HepG2 (cell line): ENCODE results near the gene SH2B2. TPM values are rescaled to one million over a fixed set of nuclear protein-coding genes. Genes with fewer than 3 reads are reported as not detected.
A peak's percentile ranks its signal among the peaks of the same experiment; 100 is the strongest.

Experiments
- BHLHE40 ChIP-seq: IDR thresholded peaks from 2 replicates; pipeline ENCODE4 v1.6.1; 2011; ENCODE audit warnings: low read length, improper control_type of control experiment
- CTCF ChIP-seq: sonication (generic); formaldehyde crosslinking; IDR thresholded peaks from 2 replicates; pipeline ENCODE4 v1.5.0; 2020; ENCODE audit warnings: mild to moderate bottlenecking, missing genetic modification reagents, moderate library complexity
- DRAP1 ChIP-seq: IDR thresholded peaks from 2 replicates; pipeline ENCODE4 v1.6.1; 2016; ENCODE audit warnings: missing genetic modification reagents, missing compliant biosample characterization
- ELF1 ChIP-seq: sonication (generic); formaldehyde crosslinking; IDR thresholded peaks from 2 replicates; pipeline ENCODE4 v1.4.0; 2020; ENCODE audit warnings: missing genetic modification reagents
- HIVEP1 ChIP-seq: sonication (generic); formaldehyde crosslinking; IDR thresholded peaks from 2 replicates; pipeline ENCODE4 v1.4.0; 2020; ENCODE audit warnings: mild to moderate bottlenecking, missing genetic modification reagents
- KMT2B ChIP-seq: IDR thresholded peaks from 2 replicates; pipeline ENCODE4 v1.6.1; 2016; ENCODE audit warnings: missing genetic modification reagents, missing compliant biosample characterization
- MED1 ChIP-seq: sonication (generic); formaldehyde crosslinking; IDR thresholded peaks from 2 replicates; pipeline ENCODE4 v1.4.0; 2020; ENCODE audit warnings: missing genetic modification reagents
- MYC ChIP-seq: sonication (generic); formaldehyde crosslinking; IDR thresholded peaks from 2 replicates; pipeline ENCODE4 v1.9.0; 2021; ENCODE audit warnings: missing genetic modification reagents, borderline replicate concordance
- RARA ChIP-seq: IDR thresholded peaks from 2 replicates; pipeline ENCODE4 v1.6.1; 2016; ENCODE audit warnings: missing genetic modification reagents, missing compliant biosample characterization
- RBFOX2 ChIP-seq: fragments of 200-400 bp; formaldehyde crosslinking; IDR thresholded peaks from 2 replicates; pipeline ENCODE4 v1.6.1; 2017; ENCODE audit warnings: low read depth, mild to moderate bottlenecking, low read length
- RELA ChIP-seq: sonication (generic); formaldehyde crosslinking; IDR thresholded peaks from 2 replicates; pipeline ENCODE4 v1.4.0; 2020; ENCODE audit warnings: missing genetic modification reagents
- SALL1 ChIP-seq: sonication (generic); formaldehyde crosslinking; IDR thresholded peaks from 2 replicates; pipeline ENCODE4 v1.8.0; 2022; ENCODE audit warnings: mild to moderate bottlenecking, missing genetic modification reagents
- SKI ChIP-seq: fragments of 450-650 bp; IDR thresholded peaks from one replicate; pipeline ENCODE4 v1.6.1; 2018; ENCODE audit warnings: mild to moderate bottlenecking; ENCODE audit not compliant: partially characterized antibody
- SUZ12 ChIP-seq: fragments of 150-350 bp; IDR thresholded peaks from 2 replicates; pipeline ENCODE4 v1.6.1; 2014; ENCODE audit warnings: low read depth, low read length
- TFE3 ChIP-seq: IDR thresholded peaks from 2 replicates; pipeline ENCODE4 v1.6.1; 2016
- YEATS2 ChIP-seq: sonication (generic); formaldehyde crosslinking; IDR thresholded peaks from 2 replicates; pipeline ENCODE4 v1.4.0; 2020; ENCODE audit warnings: missing genetic modification reagents, borderline replicate concordance
- ZBTB7A ChIP-seq: sonication (generic); formaldehyde crosslinking; IDR thresholded peaks from 2 replicates; pipeline ENCODE4 v1.8.0; 2022; ENCODE audit warnings: mild to moderate bottlenecking, missing genetic modification reagents
- ZNF224 ChIP-seq: sonication (generic); formaldehyde crosslinking; IDR thresholded peaks from 2 replicates; pipeline ENCODE4 v1.5.0; 2020; ENCODE audit warnings: mild to moderate bottlenecking, missing genetic modification reagents
- ZNF280B ChIP-seq: sonication (generic); formaldehyde crosslinking; IDR thresholded peaks from 2 replicates; pipeline ENCODE4 v1.5.0; 2020; ENCODE audit warnings: missing genetic modification reagents, mild to moderate bottlenecking, borderline replicate concordance
- ZNF33B ChIP-seq: sonication (generic); formaldehyde crosslinking; IDR thresholded peaks from 2 replicates; pipeline ENCODE4 v1.5.1; 2020; ENCODE audit warnings: mild to moderate bottlenecking, missing genetic modification reagents
- polyA plus RNA-seq, 8 experiments: library from polyadenylated mRNA; depleted of rRNA in 3 of 8; stranded (reverse) in 7 of 8; unstranded in 1 of 8; fragments of >200 nt; fragmentation: Illumina TruSeq in 4 of 8; extraction: Trizol in 4 of 8; gene quantifications; 2 replicates each; pipeline versions ENCODE4 v1.2.1 to v1.2.3, GENCODE V29; 2011 to 2016; ENCODE audit warnings: low read depth in 4 of 8, missing spikeins in 1 of 8, mixed read lengths in 1 of 8; ENCODE audit not compliant: insufficient read depth in 1 of 8
- total RNA-seq, 5 experiments: library from RNA; depleted of rRNA; stranded (reverse); fragments of >200 nt; fragmentation: Illumina TruSeq; extraction: Trizol; gene quantifications; 2 replicates each; pipeline ENCODE4 v1.2.3, GENCODE V29; 2016; ENCODE audit warnings: low read depth in 1 of 5

Gene SH2B2
- total and polyA plus RNA-seq, 2 of the 13 experiments (the other 11 are each of a cell fraction or from before 2014, with no cell fraction given) = 0.46 to 1.3 TPM

- TF ChIP-seq CTCF (peak; percentile 52), MYC (CRISPR knock-in tag) (peak; percentile 84; the same call in 1 of the 2 replicates), KMT2B (peak; percentile 35), ZNF33B (CRISPR knock-in tag) (0 out of 2 replicates have a peak, but pooled peaks have one; percentile 63), TFE3 (CRISPR knock-in tag) (peak; percentile 67; the same call in 1 of the 2 replicates), RELA (CRISPR knock-in tag) (0 out of 2 replicates have a peak, but pooled peaks have one; percentile 37), MED1 (CRISPR knock-in tag) (peak; percentile 46; the same call in 1 of the 2 replicates), ZNF224 (0 out of 2 replicates have a peak, but pooled peaks have one; percentile 33), HIVEP1 (CRISPR knock-in tag) (peak; percentile 8; the same call in 1 of the 2 replicates), ZNF280B (CRISPR knock-in tag) (peak; percentile 80; the same call in 1 of the 2 replicates), BHLHE40 (peak; percentile 67), ELF1 (CRISPR knock-in tag) (peak; percentile 88), SKI (peak; percentile 89), DRAP1 (CRISPR knock-in tag) (peak; percentile 72), ZBTB7A (peak; percentile 29; the same call in 1 of the 2 replicates), SALL1 (CRISPR knock-in tag) (peak; percentile 70), YEATS2 (peak; percentile 79; the same call in 1 of the 2 replicates), SUZ12 (peak; percentile 45; the same call in 1 of the 2 replicates), RARA (peak; percentile 87), RBFOX2 (peak; percentile 87)
These were observed 77.1 kb downstream of the SH2B2 start (continued) for GRCh38 chr7:102363549-102364393.
